HG02759 (cell line): ENCODE measurements around the gene DPYSL3.
"Not testable (repeated sequence)": the region's sequence is repeated elsewhere in the genome, so short reads cannot be mapped to it uniquely, and the experiment has no call there.

Experiments
- ATAC-seq: cut with Tn5 transposase; IDR thresholded peaks from one replicate; pipeline ENCODE4 v1.9.1; 2021; ENCODE audit warnings: mild to moderate bottlenecking, moderate library complexity; ENCODE audit not compliant: unreplicated experiment

DPYSL3 gene

GRCh38 chr5:147373328-147373727, 136.5 kb downstream of the DPYSL3 start:
- ATAC-seq: no peak

GRCh38 chr5:147372191-147372590, 137.7 kb downstream of the DPYSL3 start:
- ATAC-seq: no peak

GRCh38 chr5:147371290-147371689, 138.6 kb downstream of the DPYSL3 start:
- no peak for ATAC-seq

- no peak for ATAC-seq
Measured at GRCh38 chr5:147369742-147370374, 140.0 kb downstream of the DPYSL3 start.

GRCh38 chr5:147367381-147367780, 142.5 kb downstream of the DPYSL3 start:
- not testable (repeated sequence) for ATAC-seq

- no peak for ATAC-seq
Measured at GRCh38 chr5:147361441-147362175, 148.3 kb downstream of the DPYSL3 start.

- ATAC-seq: no peak
Measured at GRCh38 chr5:147360816-147361215, 149.1 kb downstream of the DPYSL3 start.

GRCh38 chr5:147359581-147359980, 150.3 kb downstream of the DPYSL3 start:
- ATAC-seq: no peak

GRCh38 chr5:147359101-147359500, 150.8 kb downstream of the DPYSL3 start:
- ATAC-seq: no peak

- no peak for ATAC-seq
Measured at GRCh38 chr5:147349241-147349640, 160.6 kb downstream of the DPYSL3 start.

GRCh38 chr5:147348451-147348850, 161.4 kb downstream of the DPYSL3 start:
- ATAC-seq: no peak

GRCh38 chr5:147348046-147348445, 161.8 kb downstream of the DPYSL3 start:
- ATAC-seq: no peak

- ATAC-seq: no peak
Measured at GRCh38 chr5:147346006-147346561, 163.8 kb downstream of the DPYSL3 start.

GRCh38 chr5:147344861-147345260, 165.0 kb downstream of the DPYSL3 start:
- no peak for ATAC-seq

- ATAC-seq: no peak
Measured at GRCh38 chr5:147341345-147341744, 168.5 kb downstream of the DPYSL3 start.

GRCh38 chr5:147340941-147341340, 168.9 kb downstream of the DPYSL3 start:
- no peak for ATAC-seq
